GM19193 (cell line): ENCODE results near the gene RETREG3.

Source experiments
- POLR2A ChIP-seq: IDR thresholded peaks from 4 replicates; pipeline ENCODE4 v1.6.1; 2011; ENCODE audit not compliant: insufficient read depth, insufficient read length; ENCODE audit errors: extremely low read depth

The RETREG3 gene

GRCh38 chr17:42623271-42623670, 14.1 kb upstream of the RETREG3 start:
- TF ChIP-seq POLR2A: no peak

- peak; percentile 41 for TF ChIP-seq POLR2A
These were observed 9.4 kb upstream of the RETREG3 start for GRCh38 chr17:42618442-42619150.

GRCh38 chr17:42617956-42618431, 8.8 kb upstream of the RETREG3 start:
- TF ChIP-seq POLR2A: no peak

GRCh38 chr17:42613699-42614295, 4.6 kb upstream of the RETREG3 start:
- no peak for TF ChIP-seq POLR2A

- no peak for TF ChIP-seq POLR2A
These were observed 2.8 kb upstream of the RETREG3 start for GRCh38 chr17:42612013-42612412.

GRCh38 chr17:42608305-42609181, 631 bp downstream of the RETREG3 start:
- TF ChIP-seq POLR2A: no peak

- no peak for TF ChIP-seq POLR2A
These were observed 1.4 kb downstream of the RETREG3 start for GRCh38 chr17:42607769-42608168.

GRCh38 chr17:42603318-42603717, 5.9 kb downstream of the RETREG3 start:
- no peak for TF ChIP-seq POLR2A

GRCh38 chr17:42598905-42599304, 10.3 kb downstream of the RETREG3 start:
- TF ChIP-seq POLR2A: no peak

- TF ChIP-seq POLR2A: no peak
These were observed 12.8 kb downstream of the RETREG3 start for GRCh38 chr17:42596386-42596785.

GRCh38 chr17:42591411-42591810, 17.8 kb downstream of the RETREG3 start:
- TF ChIP-seq POLR2A: no peak

GRCh38 chr17:42590886-42591285, 18.3 kb downstream of the RETREG3 start:
- no peak for TF ChIP-seq POLR2A

- TF ChIP-seq POLR2A: no peak
These were observed 22.5 kb downstream of the RETREG3 start for GRCh38 chr17:42586514-42587230.

- no peak for TF ChIP-seq POLR2A
These were observed 23.8 kb downstream of the RETREG3 start for GRCh38 chr17:42585353-42585752.

GRCh38 chr17:42584880-42585279, 24.3 kb downstream of the RETREG3 start:
- TF ChIP-seq POLR2A: no peak

- TF ChIP-seq POLR2A: no peak
These were observed 27.4 kb downstream of the RETREG3 start for GRCh38 chr17:42581744-42582270.
